Mononuclear cell (primary cell): Measurements from ENCODE around the gene UBL4B. TPM values are rescaled to one million over a fixed set of nuclear protein-coding genes. Genes with fewer than 3 reads are reported as not detected.
"Not testable (repeated sequence)": the region's sequence is repeated elsewhere in the genome, so short reads cannot be mapped to it uniquely, and the experiment has no call there.

ENCODE experiments used
- H3K27me3 ChIP-seq: 2 replicates; pipeline ENCODE4 v1.6.0; 2011; ENCODE audit warnings: low read length, control low read depth; ENCODE audit not compliant: insufficient read depth
- H3K4me1 ChIP-seq: 2 replicates; pipeline ENCODE4 v1.5.1; 2011; ENCODE audit warnings: mild to moderate bottlenecking, low read length, control low read depth; ENCODE audit not compliant: insufficient read depth
- H3K4me3 ChIP-seq: 2 replicates; pipeline ENCODE4 v1.5.1; 2011; ENCODE audit warnings: mild to moderate bottlenecking, low read length, moderate library complexity
- H3K9me3 ChIP-seq: 2 replicates; pipeline ENCODE4 v1.5.1; 2011; ENCODE audit warnings: low read depth, mild to moderate bottlenecking, control low read depth, low read length
- total RNA-seq: library from RNA; depleted of rRNA; stranded (reverse); fragments of >200 nt; gene quantifications from one replicate; pipeline ENCODE4 v1.2.3, GENCODE V29; 2012

The UBL4B gene
- total RNA-seq, 1 donor: not detected

DNA sequence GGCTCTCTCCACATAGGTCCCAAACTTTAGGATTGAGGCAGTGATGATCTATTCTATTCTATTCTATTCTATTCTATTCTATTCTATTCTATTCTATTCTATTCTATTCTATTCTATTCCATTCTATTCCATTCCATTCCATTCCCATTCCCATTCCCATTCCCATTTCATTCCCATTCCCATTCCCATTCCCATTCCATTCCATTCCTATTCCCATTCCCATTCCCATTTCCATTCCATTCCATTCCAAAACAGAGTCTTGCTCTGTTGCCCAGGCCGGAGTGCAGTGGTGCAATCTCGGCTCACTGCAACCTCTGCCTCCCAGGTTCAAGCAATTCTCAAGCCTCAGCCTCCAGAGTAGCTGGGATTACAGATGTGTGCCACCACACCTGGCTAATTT lies 32.2 kb upstream of the UBL4B start:
- not testable (repeated sequence) for H3K4me3 ChIP-seq, H3K9me3 ChIP-seq
- Histone ChIP-seq H3K4me1 (peaks cover 21% of the 10 kb centered on the region), H3K27me3 (peaks cover 38% of the 10 kb centered on the region)

- H3K9me3 ChIP-seq: no peaks in the 10 kb centered on the region
- H3K4me1 ChIP-seq: peaks cover 23% of the 10 kb centered on the region
- H3K4me3 ChIP-seq: no peak overlapping the region
- H3K27me3 ChIP-seq: peaks cover 49% of the 10 kb centered on the region
Measured at GRCh38 chr1:110081061-110081460, 31.2 kb upstream of the UBL4B start.

DNA sequence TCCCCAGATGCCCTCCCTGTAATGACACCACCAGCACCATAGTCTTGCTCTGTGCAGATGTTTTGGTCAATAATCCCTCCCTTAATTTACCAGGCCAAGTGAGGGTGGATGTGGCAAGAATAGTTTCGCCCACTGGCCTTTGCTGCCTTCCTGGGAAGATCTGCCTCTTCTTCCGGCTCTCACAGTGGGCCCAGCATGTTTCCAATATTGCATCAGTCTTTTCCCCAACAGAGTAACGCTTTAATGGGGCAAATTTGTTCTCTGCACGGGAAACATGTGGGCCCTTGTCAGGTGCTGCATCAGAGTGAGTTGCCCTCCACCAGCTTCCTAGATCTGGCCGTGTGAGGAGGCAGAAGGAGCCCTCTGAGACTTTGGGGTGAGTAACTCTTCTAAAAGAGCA lies 29.8 kb upstream of the UBL4B start:
- peaks cover 45% of the 10 kb centered on the region for H3K27me3 ChIP-seq
- peaks cover 23% of the 10 kb centered on the region for H3K4me1 ChIP-seq
- H3K9me3 ChIP-seq: no peaks in the 10 kb centered on the region
- H3K4me3 ChIP-seq: no peak overlapping the region

GRCh38 chr1:110083061-110083865 lies 29.0 kb upstream of the UBL4B start:
- Histone ChIP-seq H3K4me1 (peaks cover 23% of the 10 kb centered on the region), H3K9me3 (no peaks in the 10 kb centered on the region), H3K4me3 (peak overlapping the region; percentile 42), H3K27me3 (peaks cover 48% of the 10 kb centered on the region)

DNA sequence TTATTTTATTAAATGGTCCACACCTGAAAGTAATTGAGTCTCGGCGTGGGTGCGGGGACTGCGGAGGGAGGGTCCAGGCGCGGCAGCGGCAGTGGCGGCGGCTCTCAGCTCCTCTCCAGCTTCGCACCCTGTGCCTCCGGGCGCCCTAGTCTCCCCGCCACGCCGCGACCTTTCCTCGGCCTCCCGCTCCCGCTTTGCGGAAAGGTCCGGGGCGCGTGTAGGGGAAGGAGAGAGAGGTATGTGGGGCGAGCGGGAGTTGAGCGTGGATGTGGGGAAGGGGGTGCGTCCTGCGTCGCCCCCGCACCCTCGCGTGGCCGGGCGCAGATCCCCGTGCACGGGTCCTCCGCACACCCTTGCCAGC lies 28.4 kb upstream of the UBL4B start:
- Histone ChIP-seq H3K9me3 (no peaks in the 10 kb centered on the region), H3K4me1 (peaks cover 23% of the 10 kb centered on the region), H3K27me3 (peaks cover 48% of the 10 kb centered on the region), H3K4me3 (peak overlapping the region; percentile 42)

GRCh38 chr1:110084227-110085078 lies 27.8 kb upstream of the UBL4B start:
- H3K27me3 ChIP-seq: peaks cover 48% of the 10 kb centered on the region
- peaks cover 23% of the 10 kb centered on the region for H3K4me1 ChIP-seq
- H3K4me3 ChIP-seq: peak overlapping the region; percentile 42
- no peaks in the 10 kb centered on the region for H3K9me3 ChIP-seq

GRCh38 chr1:110085671-110086070 lies 26.6 kb upstream of the UBL4B start:
- Histone ChIP-seq H3K9me3 (no peaks in the 10 kb centered on the region), H3K27me3 (peaks cover 48% of the 10 kb centered on the region), H3K4me3 (no peak overlapping the region), H3K4me1 (peaks cover 23% of the 10 kb centered on the region)

DNA sequence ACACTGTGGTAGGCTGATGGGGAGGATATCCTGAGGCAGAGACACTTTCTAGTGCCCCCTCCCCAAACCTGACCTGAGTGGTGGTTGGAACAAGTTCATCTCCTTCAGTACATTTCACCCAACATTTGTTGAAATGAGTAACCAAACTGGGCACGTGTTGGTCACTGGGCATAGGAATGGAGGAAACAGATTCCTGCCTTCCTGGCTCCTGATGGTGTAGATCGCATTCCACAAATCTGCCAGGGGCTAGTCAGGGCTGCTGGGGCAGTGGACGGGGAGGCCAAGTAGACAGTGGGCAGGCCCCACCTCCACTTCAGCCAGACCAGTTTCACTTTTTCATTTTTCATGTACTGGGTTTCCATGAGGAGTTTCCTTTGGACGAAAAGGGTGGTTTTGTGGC lies 25.3 kb upstream of the UBL4B start:
- Histone ChIP-seq H3K27me3 (peaks cover 44% of the 10 kb centered on the region), H3K4me1 (peaks cover 23% of the 10 kb centered on the region), H3K9me3 (no peaks in the 10 kb centered on the region), H3K4me3 (no peak overlapping the region)

- H3K4me3 ChIP-seq: no peak overlapping the region
- H3K27me3 ChIP-seq: peaks cover 36% of the 10 kb centered on the region
- H3K4me1 ChIP-seq: peaks cover 20% of the 10 kb centered on the region
- H3K9me3 ChIP-seq: no peaks in the 10 kb centered on the region
Measured at GRCh38 chr1:110087812-110088738, 24.2 kb upstream of the UBL4B start.

GRCh38 chr1:110088739-110089316 lies 23.4 kb upstream of the UBL4B start:
- Histone ChIP-seq H3K4me1 (peaks cover 12% of the 10 kb centered on the region), H3K27me3 (peaks cover 28% of the 10 kb centered on the region), H3K4me3 (no peak overlapping the region), H3K9me3 (no peaks in the 10 kb centered on the region)

DNA sequence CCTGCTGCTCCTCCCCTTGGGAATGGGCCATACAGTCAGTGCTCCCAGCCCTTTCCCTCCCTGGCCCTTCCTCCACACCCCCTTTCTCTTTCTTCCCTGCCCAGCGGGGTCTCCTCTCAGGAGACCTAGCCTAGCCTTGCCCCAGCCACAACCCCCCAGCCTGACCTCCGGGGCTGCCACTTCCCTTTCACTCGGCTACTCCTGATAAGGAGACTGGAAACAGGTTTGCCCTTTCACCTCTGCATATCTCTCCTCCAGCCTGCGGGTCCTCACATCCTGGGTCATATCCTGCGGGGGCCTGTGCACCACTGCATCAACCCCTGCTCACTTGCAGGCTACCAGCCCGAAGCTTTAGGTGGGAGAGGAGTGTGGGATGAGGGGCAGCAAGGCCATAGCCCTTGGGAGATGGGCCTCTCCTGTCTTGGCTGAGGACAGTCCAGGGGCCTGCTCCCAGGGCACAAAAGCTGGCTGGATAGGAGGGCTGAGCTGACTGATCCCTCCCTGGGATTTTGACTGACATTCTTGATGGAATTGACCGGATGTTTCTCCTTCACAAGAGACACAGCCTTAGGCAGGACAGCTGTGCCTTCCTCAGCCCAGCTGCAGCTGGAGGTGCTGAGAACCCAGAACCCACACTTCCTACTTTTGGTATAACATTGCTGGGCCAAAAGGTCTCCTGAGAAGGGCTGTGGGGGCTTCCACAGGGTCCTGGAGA lies 22.5 kb upstream of the UBL4B start:
- Histone ChIP-seq H3K4me1 (peaks cover 5% of the 10 kb centered on the region), H3K9me3 (no peaks in the 10 kb centered on the region), H3K27me3 (peaks cover 19% of the 10 kb centered on the region), H3K4me3 (no peak overlapping the region)

DNA sequence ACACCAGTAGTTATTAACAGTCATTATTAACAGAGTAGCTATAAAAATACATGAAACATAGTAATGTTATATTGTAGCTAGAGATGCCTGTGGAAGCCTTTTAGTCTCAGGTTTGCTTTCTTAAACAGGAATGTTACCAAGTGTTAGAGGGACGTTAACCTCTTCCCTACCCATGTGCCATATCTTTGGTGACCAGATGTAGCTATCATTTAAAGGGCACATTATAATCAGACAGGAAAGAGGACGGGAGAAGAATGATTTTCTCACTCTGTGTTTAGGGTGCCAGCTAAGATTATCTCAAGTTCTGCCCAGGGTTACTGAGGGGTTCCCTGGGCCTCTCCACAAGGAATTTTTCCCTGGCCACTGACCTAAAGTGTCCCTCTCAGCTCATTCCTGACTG lies 20.9 kb upstream of the UBL4B start:
- Histone ChIP-seq H3K9me3 (no peaks in the 10 kb centered on the region), H3K4me3 (no peak overlapping the region), H3K4me1 (no peaks in the 10 kb centered on the region), H3K27me3 (peaks cover 3% of the 10 kb centered on the region)

GRCh38 chr1:110091791-110092190 lies 20.5 kb upstream of the UBL4B start:
- no peaks in the 10 kb centered on the region for H3K9me3 ChIP-seq
- peaks cover 3% of the 10 kb centered on the region for H3K27me3 ChIP-seq
- H3K4me1 ChIP-seq: no peaks in the 10 kb centered on the region
- no peak overlapping the region for H3K4me3 ChIP-seq

DNA sequence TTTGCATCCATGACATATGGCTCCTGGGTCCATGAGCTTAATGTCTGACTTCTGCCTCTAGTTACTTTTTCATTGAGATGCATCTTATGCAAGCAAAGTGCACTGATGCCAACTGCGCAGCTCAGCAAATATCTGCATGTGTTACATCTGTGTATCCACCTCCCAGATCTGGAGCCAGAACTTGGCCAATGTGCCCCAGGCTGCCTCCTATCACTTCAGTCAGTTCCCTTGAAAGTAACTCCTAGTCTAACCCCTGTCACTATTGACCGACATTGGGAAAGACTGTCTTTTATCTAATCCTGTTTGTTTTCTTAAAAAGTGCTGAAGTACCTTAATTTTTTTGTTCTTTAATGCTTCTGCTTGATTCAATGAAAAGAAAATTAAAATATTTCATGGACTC lies 19.3 kb upstream of the UBL4B start:
- Histone ChIP-seq H3K9me3 (no peaks in the 10 kb centered on the region), H3K4me1 (no peaks in the 10 kb centered on the region), H3K4me3 (no peak overlapping the region), H3K27me3 (peaks cover under 1% of the 10 kb centered on the region)
